Activated CD4-positive, alpha-beta T cell treated with anti-CD3 and anti-CD28 coated beads, Interleukin-2, amount 50 U/mL, for 1 hour (primary cell): Measurements from ENCODE around the gene TDO2.

ENCODE experiments used
- DNase-seq: peaks from one replicate; pipeline ENCODE4 v3.0.0-alpha.2; 2020

TDO2 gene

DNA sequence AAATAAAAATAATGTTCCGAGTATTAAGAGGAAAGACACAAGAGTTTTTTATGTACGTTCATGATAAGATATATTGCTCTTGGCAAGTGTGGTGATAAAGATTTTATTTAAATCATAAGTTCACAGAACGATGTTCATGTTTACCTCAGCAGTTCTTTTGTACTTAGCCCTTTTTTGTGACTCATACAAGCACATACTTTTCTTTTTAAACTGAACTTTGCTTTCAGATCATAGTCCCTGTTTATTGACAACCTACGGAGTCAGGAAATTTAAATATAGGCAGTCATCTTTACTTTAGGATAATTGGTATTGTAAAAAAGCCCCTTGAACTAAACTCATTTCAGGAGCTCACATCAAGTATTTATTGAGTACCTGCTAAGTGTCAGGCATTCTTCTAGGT lies 51.4 kb downstream of the TDO2 start:
- no peak for DNase-seq

- no peak for DNase-seq
Observed at GRCh38 chr4:155956461-155956860, 53.0 kb downstream of the TDO2 start.

- DNase-seq: no peak
Observed at GRCh38 chr4:155959417-155959816, 55.9 kb downstream of the TDO2 start.

GRCh38 chr4:155960522-155960921 lies 57.0 kb downstream of the TDO2 start:
- DNase-seq: no peak

DNA sequence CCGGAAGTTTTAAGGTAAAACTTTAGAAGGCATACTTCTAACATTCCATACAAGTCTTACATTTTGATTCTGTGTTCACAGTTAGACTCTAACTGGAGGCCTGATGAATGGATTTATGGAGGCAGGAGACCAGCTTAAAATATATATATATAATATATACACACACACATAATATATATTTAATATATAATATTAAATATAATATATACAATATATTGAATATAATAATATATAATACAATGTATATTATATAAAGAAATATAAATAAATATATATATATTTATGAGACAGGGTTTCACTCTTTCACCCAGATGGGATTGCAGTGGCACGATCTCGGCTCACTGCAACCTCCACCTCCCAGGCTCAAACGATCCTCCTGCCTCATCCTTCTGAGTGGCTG lies 58.1 kb downstream of the TDO2 start:
- no peak for DNase-seq

DNA sequence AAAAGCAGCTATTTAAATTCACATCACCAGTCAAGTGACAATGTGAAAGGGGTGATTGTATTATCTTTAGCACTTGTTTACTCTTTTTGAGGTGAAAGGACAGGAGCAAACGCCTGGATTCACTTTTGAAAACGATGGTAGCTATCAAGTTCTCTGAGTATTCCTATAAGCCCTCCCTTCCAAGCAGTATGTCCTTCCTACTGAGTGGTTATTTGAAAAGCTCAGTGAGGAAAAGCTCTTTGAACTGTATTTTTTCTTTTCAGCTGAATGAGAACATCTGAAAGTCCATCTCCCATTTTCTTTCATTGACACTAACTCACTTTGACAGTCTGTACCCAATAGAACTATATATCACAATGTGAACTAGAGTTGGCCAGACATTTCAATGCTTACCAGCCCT lies 59.3 kb downstream of the TDO2 start:
- no peak for DNase-seq

DNA sequence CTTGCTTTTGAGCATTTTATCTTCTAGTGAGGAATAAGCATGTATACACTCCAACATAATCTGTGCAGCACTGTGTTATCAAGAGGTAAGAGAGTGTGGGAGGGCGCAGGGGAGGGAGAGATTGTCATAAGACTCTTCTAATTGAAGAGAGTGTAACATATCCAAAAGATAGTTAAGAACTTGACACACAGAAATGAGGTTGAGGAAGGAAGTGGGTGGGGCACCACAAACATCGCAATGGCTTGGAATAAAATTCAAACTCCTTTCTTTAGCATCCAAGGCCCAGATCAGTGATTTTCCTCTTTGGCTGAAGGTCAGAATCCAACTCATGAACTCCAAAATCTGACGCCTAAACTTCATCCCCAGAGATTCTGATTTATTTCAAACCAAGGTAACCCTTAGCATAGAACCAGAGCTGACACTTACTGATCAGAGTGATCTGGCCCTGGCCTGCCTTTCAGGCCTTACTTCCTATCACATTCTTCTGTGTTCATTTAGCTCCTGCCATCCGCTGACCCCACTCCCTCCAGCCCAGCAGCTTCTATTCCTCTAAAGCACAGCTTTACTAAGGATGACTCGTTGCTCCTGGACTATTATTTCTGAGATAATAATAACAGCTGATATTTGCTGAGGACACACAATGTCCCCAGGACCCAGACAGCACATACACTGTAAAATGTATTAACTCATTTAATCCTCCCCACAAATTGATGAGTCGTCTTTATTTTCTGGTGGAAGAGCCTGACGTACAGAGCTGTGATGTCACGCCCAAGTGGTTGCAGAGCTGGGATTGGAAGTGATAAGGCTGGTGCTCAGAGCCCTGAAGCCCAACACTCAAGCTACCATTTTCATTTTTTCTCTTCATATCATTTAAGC lies 60.8 kb downstream of the TDO2 start:
- no peak for DNase-seq

DNA sequence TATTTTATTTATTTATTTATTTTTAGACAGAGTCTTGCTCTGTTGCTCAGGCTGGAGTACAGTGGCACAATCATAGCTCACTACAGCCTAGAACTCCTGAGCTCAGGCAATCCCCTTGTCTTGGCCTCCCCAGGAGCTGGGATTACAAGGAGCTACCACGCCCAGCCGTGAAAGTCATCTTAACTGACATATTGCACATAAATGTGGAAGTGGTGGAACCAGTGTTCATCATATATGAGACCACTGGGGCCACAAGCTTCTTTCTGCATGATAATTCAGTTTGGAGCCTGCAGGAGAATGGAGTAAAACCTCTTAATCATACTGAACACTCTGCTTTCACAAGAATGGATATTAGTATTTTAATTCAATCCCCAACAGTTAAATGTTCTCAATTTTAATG lies 62.7 kb downstream of the TDO2 start:
- DNase-seq: no peak

DNA sequence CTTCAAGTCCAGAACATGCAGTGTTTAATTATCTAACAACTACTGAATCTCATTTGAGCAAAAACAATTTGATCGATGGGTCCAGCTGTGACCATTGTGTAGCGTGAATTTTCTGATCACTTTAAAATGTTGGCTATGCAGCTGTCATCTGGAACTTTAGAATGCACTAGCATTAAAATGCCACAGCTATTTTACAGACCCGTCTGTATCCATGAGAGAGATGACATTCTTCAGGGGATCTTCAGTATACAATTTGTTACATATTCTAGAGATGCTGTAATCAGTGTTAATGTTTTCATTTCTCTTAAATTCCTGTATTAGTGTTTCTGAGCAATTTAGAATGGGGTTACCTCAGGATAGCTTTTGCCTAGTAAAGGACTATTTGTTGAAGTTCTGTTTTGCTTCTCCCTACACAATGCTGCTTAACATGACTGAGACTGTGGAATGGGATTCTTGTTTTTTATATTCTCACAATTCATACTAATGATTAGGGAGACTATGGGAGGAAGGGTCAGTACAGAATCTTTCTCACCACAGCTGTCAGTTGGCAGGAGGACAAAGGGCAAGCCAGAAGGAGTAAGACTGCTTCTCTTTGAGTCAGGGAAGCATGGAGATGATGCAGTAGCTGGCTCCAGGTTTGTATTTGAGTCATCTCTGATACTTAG lies 63.4 kb downstream of the TDO2 start:
- no peak for DNase-seq
